Uterus (tissue), 4 donors: ENCODE results near the gene EIF3A. TPM values are rescaled to one million over a fixed set of nuclear protein-coding genes. Genes with fewer than 3 reads are reported as not detected.
A peak's percentile ranks its signal among the peaks of the same experiment; 100 is the strongest.

Experiments
- DNase-seq, 2 donors: peaks; one replicate each; pipeline ENCODE4 v3.0.0-alpha.2; 2019 to 2020
- H3K27ac ChIP-seq, 2 donors: fragments of 200-600 bp; sonication (generic); 1 replicate in 1 of 2; 2 replicates in 1 of 2; pipeline ENCODE4 v1.5.1; 2016 to 2018
- H3K27me3 ChIP-seq, 2 donors: fragments of 200-600 bp; sonication (generic); one replicate each; pipeline ENCODE4 v1.5.1; 2018 to 2019; ENCODE audit warnings: control low read depth in 1 of 2
- H3K36me3 ChIP-seq, 2 donors: fragments of 200-600 bp; sonication (generic); one replicate each; pipeline ENCODE4 v1.5.1; 2019; ENCODE audit warnings: control low read depth in 1 of 2
- H3K4me1 ChIP-seq, 2 donors: fragments of 200-600 bp; sonication (generic); one replicate each; pipeline ENCODE4 v1.5.1; 2018 to 2019; ENCODE audit warnings: control low read depth in 1 of 2
- H3K4me3 ChIP-seq, 2 donors: fragments of 200-600 bp; sonication (generic); 1 replicate in 1 of 2; 2 replicates in 1 of 2; pipeline ENCODE4 v1.5.1; 2018 to 2019; ENCODE audit warnings: mild to moderate bottlenecking in 1 of 2
- H3K9me3 ChIP-seq, 2 donors: fragments of 200-600 bp; sonication (generic); one replicate each; pipeline ENCODE4 v1.5.1; 2019; ENCODE audit warnings: control low read depth in 1 of 2
- POLR2A ChIP-seq, 2 donors: fragments of 450-650 bp; IDR thresholded peaks; one replicate each; pipeline ENCODE4 v1.6.1; 2016; ENCODE audit warnings: antibody characterized with exemption in 2 of 2, mild to moderate bottlenecking in 1 of 2, moderate library complexity in 1 of 2
- intact Hi-C: fragments of 100-400 bp; cut with DNase I; formaldehyde crosslinking; loops from one replicate; pipeline ENCODE4 v1.15.1; 2023; ENCODE audit warnings: low total_unique reads
- total RNA-seq, 4 donors: library from RNA; depleted of rRNA in 3 of 4; stranded (reverse); fragments of >200 nt in 3 of 4; gene quantifications; one replicate each; pipeline versions ENCODE4 v1.1.0 to v1.2.4, GENCODE V29; 2014 to 2023
- TF ChIP-seq, protein P1 (sequence below), 4 experiments: fragments of 200-600 bp in 2 of 4; fragments of 450-650 bp in 2 of 4; sonication (generic) in 2 of 4; IDR thresholded peaks; one replicate each; pipeline ENCODE4 v1.5.1; 2016 to 2019; ENCODE audit warnings: antibody characterized with exemption in 4 of 4, mild to moderate bottlenecking in 2 of 4, moderate library complexity in 1 of 4
- donor health status: DM: yes; HTN: yes; CAD: no.

EIF3A gene
- total RNA-seq, 4 donors from 2014 or later, result 54.3 to 144 (median 89.2) TPM

DNA sequence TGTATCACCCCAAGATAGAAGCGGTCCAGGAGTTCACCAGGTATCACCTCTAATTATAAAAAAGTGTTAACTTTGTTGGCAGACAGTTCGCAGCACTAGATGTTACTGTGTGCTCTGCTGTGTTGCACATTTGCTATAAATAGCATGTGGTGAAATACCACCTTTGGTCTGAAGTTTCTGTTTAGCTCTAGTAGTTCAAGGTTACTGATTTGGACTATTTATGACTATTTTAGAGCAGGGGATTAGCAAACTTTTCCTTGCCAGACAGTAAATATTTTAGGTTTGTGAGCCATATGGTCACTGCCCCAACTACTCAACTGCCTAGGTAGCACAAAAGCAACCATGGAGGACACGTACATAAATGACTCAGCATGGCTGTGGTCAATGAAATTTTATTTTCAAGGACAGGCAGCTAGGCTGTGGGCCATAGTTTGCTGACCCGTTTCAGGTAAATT, 39.8 kb upstream of the EIF3A start:
- H3K36me3 ChIP-seq, result no peaks in the 10 kb centered on the region
- no peaks in the 10 kb centered on the region for H3K9me3 ChIP-seq
- H3K4me3 ChIP-seq, result no peak overlapping the region
- intact Hi-C loops, result no loop called here
- DNase-seq, result no peak
- H3K27ac ChIP-seq, result no peak overlapping the region
- TF ChIP-seq POLR2A (IDR thresholded peaks at IDR 0.05), result no peak
- TF ChIP-seq, protein P1, sequence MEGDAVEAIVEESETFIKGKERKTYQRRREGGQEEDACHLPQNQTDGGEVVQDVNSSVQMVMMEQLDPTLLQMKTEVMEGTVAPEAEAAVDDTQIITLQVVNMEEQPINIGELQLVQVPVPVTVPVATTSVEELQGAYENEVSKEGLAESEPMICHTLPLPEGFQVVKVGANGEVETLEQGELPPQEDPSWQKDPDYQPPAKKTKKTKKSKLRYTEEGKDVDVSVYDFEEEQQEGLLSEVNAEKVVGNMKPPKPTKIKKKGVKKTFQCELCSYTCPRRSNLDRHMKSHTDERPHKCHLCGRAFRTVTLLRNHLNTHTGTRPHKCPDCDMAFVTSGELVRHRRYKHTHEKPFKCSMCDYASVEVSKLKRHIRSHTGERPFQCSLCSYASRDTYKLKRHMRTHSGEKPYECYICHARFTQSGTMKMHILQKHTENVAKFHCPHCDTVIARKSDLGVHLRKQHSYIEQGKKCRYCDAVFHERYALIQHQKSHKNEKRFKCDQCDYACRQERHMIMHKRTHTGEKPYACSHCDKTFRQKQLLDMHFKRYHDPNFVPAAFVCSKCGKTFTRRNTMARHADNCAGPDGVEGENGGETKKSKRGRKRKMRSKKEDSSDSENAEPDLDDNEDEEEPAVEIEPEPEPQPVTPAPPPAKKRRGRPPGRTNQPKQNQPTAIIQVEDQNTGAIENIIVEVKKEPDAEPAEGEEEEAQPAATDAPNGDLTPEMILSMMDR (IDR thresholded peaks at IDR 0.05), result no peak
- no peaks in the 10 kb centered on the region for H3K27me3 ChIP-seq
- no peaks in the 10 kb centered on the region for H3K4me1 ChIP-seq

DNA sequence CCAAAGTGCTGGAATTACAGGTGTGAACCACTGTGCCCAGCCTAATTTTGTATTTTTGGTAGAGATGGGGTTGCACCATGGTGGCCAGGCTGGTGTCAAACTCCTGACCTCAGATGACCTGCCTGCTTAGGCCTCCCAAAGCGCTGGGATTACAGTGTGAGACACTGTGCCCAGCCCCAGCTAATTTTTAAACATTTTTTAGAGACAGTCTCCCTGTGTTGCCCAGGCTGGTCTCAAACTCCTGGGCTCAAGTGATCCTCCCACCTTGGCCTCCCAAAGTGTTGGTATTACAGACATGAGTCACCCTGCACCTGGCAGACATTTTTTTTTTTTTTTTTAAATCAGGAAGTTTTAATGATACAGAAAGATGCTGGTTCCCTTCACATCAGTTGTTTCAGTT, 38.8 kb upstream of the EIF3A start:
- Histone ChIP-seq H3K36me3 (no peaks in the 10 kb centered on the region), H3K9me3 (no peaks in the 10 kb centered on the region), H3K4me3 (no peak overlapping the region), H3K27ac (no peak overlapping the region), H3K4me1 (no peaks in the 10 kb centered on the region), H3K27me3 (no peaks in the 10 kb centered on the region)
- TF ChIP-seq, protein P1 (IDR thresholded peaks at IDR 0.05), result no peak
- no peak for TF ChIP-seq POLR2A (IDR thresholded peaks at IDR 0.05)
- DNase-seq, result no peak
- intact Hi-C loops, result no loop called here

DNA sequence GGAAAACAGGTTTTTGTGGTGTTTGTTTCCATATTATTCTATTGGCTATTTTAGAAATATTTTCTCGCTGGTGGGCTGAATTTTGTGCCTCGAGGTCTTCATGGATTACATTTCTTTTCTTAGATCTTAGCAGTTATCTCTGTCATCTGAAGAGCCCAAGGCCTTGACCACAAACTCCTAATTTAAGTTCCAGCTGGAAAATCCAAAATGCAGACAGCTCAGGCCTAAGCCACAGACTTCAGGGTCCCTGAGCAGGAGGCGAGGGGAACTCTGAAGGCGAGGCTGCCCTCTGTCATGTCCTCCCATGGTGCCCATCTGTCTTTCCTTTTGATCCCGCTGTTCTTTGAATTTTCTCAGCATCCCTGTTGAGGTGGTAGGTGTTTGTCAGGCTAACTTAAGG, 37.6 kb upstream of the EIF3A start:
- no peaks in the 10 kb centered on the region for H3K27me3 ChIP-seq
- no peaks in the 10 kb centered on the region for H3K36me3 ChIP-seq
- no peaks in the 10 kb centered on the region for H3K9me3 ChIP-seq
- no peak for TF ChIP-seq POLR2A (IDR thresholded peaks at IDR 0.05)
- TF ChIP-seq, protein P1 (IDR thresholded peaks at IDR 0.05), result no peak
- H3K4me3 ChIP-seq, result no peak overlapping the region
- intact Hi-C loops, result no loop called here
- no peak for DNase-seq
- H3K27ac ChIP-seq, result no peak overlapping the region
- no peaks in the 10 kb centered on the region for H3K4me1 ChIP-seq

DNA sequence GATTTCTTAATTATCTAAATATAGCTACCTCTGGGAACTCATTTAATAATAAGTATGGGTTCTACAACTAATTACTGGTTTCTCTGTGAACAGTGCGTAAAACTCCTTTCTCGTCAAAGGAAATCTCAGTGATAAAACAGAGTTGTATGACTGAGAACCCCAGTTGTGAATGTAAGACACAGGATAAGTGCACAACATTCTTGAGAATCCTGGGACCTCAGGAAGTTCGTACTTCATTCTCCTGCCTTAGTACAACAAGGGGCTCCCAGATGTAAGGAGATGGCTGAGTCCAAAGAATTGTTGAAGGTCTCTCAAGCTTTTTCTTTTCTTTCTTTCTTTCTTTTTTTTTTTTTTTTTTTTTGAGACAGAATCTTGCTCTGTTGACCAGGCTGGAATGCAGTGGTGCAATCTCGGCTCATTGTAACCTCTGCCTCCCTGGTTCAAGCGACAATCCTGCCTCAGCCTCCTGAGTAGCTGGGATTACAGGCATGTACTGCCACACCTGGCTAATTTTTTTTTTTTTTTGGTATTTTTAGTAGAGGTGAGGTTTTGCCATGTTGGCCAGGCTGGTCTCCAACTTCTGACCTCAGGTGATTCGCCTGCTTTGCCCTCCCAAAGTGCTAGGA, 35.8 kb upstream of the EIF3A start:
- Histone ChIP-seq H3K4me1 (no peaks in the 10 kb centered on the region), H3K27me3 (no peaks in the 10 kb centered on the region), H3K27ac (peak overlapping the region in 1 of 2 donors; percentile 3), H3K36me3 (no peaks in the 10 kb centered on the region), H3K4me3 (no peak overlapping the region), H3K9me3 (no peaks in the 10 kb centered on the region)
- DNase-seq, result no peak
- no peak for TF ChIP-seq POLR2A (IDR thresholded peaks at IDR 0.05)
- TF ChIP-seq, protein P1 (IDR thresholded peaks at IDR 0.05), result no peak
- intact Hi-C loops, result no loop called here

DNA sequence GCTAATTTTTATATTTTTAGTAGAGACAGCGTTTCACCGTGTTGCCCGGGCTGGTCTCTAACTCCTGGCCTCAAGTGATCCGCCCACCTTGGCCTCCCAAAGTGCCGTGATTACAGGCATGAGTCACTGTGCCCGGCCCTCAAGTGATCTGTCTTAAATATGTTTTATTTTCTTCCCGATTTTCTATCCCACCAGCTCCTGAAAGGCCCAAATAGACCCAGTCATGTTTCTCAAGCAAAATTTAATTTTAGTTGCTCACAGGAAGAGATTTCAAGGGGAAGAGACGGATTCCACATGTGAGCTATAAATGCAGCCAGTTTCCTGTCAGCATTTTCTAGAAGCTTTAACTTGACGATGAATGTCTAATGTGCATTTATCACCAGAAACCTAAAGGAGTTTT, 35.3 kb upstream of the EIF3A start:
- no peaks in the 10 kb centered on the region for H3K4me1 ChIP-seq
- no peaks in the 10 kb centered on the region for H3K36me3 ChIP-seq
- H3K27ac ChIP-seq, result peak overlapping the region in 1 of 2 donors; percentile 3
- intact Hi-C loops, result no loop called here
- H3K9me3 ChIP-seq, result no peaks in the 10 kb centered on the region
- DNase-seq, result no peak
- H3K27me3 ChIP-seq, result no peaks in the 10 kb centered on the region
- TF ChIP-seq, protein P1 (IDR thresholded peaks at IDR 0.05), result no peak
- TF ChIP-seq POLR2A (IDR thresholded peaks at IDR 0.05), result no peak
- H3K4me3 ChIP-seq, result no peak overlapping the region
